Mammary epithelial cell (primary cell): ENCODE measurements around the gene ALK.

Experiments
- CTCF ChIP-seq, 2 donors: IDR thresholded peaks in 1 of 2; conservative IDR thresholded peaks in 1 of 2; 2 replicates each; pipeline ENCODE4 v1.5.1; 2011 to 2012; ENCODE audit warnings: inconsistent platforms in 2 of 2, low read length in 2 of 2, mild to moderate bottlenecking in 2 of 2, control low read depth in 1 of 2, low read depth in 1 of 2; ENCODE audit not compliant: insufficient read depth in 1 of 2; ENCODE audit errors: extremely low read depth in 1 of 2
- EZH2 ChIP-seq: IDR thresholded peaks from 2 replicates; pipeline ENCODE4 v1.6.1; 2012; ENCODE audit warnings: low read length, inconsistent platforms, borderline replicate concordance

GRCh38 chr2:29789911-29790485, 131.4 kb downstream of the ALK start:
- TF ChIP-seq CTCF (conservative IDR thresholded peaks at IDR 0.05 in 1 of 2, IDR thresholded peaks at IDR 0.05 in 1 of 2; ENCODE audit: extremely low read depth in 1 of 2, insufficient read depth in 1 of 2, low read depth in 1 of 2, low read length in 2 of 2) (no peak), EZH2 (no peak)
